ENCODE measurements around the gene NTRK1. TPM values are rescaled to one million over a fixed set of nuclear protein-coding genes. Genes with fewer than 3 reads are reported as not detected.
A peak's percentile ranks its signal among the peaks of the same experiment; 100 is the strongest.

Gene NTRK1
- total RNA-seq, 2 donors from 2014 or later = 0.56 to 1.1 TPM

GRCh38 chr1:156928043-156928602 lies 67.5 kb downstream of the NTRK1 start:
- intact Hi-C loops (cut with DNase I) = loop anchor here (5.0 to 10.0 kb wide), 2 partner anchors 36 to 133 kb away; partner anchors contain the start of gene PEAR1
- Histone ChIP-seq H3K4me3 (no peak overlapping the region), H3K27ac (no peak overlapping the region), H3K36me3 (no peaks in the 10 kb centered on the region), H3K9ac (ENCODE audit: low read depth in 2 of 2, low read length in 2 of 2) (no peak overlapping the region), H3K27me3 (peaks cover 42% of the 10 kb centered on the region), H3K9me3 (no peaks in the 10 kb centered on the region), H3K4me1 (no peaks in the 10 kb centered on the region)
- TF ChIP-seq CTCF (IDR thresholded peaks at IDR 0.05) = peak; percentile 24
- no peak for DNase-seq

- peaks cover 26% of the 10 kb centered on the region for H3K27me3 ChIP-seq
- DNase-seq = no peak
- H3K9ac ChIP-seq (ENCODE audit: low read depth in 2 of 2, low read length in 2 of 2) = no peak overlapping the region
- H3K36me3 ChIP-seq = no peaks in the 10 kb centered on the region
- TF ChIP-seq CTCF (IDR thresholded peaks at IDR 0.05) = no peak
- H3K27ac ChIP-seq = no peak overlapping the region
- no peak overlapping the region for H3K4me3 ChIP-seq
- H3K4me1 ChIP-seq = no peaks in the 10 kb centered on the region
- intact Hi-C loops (cut with DNase I) = loop anchor here (5.0 to 10.0 kb wide), 2 partner anchors 37 to 135 kb away; partner anchors contain the start of gene PEAR1
- no peaks in the 10 kb centered on the region for H3K9me3 ChIP-seq
Measured at GRCh38 chr1:156929596-156930238, 69.1 kb downstream of the NTRK1 start.

GRCh38 chr1:156930483-156930882 lies 69.8 kb downstream of the NTRK1 start:
- no peak for TF ChIP-seq CTCF (IDR thresholded peaks at IDR 0.05)
- H3K9ac ChIP-seq (ENCODE audit: low read depth in 2 of 2, low read length in 2 of 2) = no peak overlapping the region
- no peak overlapping the region for H3K27ac ChIP-seq
- no peaks in the 10 kb centered on the region for H3K36me3 ChIP-seq
- no peak overlapping the region for H3K4me3 ChIP-seq
- intact Hi-C loops (cut with DNase I) = no loop called here
- peaks cover 18% of the 10 kb centered on the region for H3K27me3 ChIP-seq
- H3K9me3 ChIP-seq = no peaks in the 10 kb centered on the region
- DNase-seq = no peak
- H3K4me1 ChIP-seq = no peaks in the 10 kb centered on the region

Other genes starting within 250 kb of the NTRK1 start
- under 1 TPM in 1 of 2 donors, not detected in 1; 0.96 TPM for gene HAPLN2, start 241.4 kb upstream of the NTRK1 start, total RNA-seq
- gene BCAN, start 218.7 kb upstream of the NTRK1 start, total RNA-seq = under 1 TPM in 1 of 2 donors, not detected in 1; 0.37 TPM
- gene NES, start 183.5 kb upstream of the NTRK1 start, total RNA-seq = 1 to 10 TPM; 5.3 to 8.1 TPM
- 1 to 10 TPM; 1.2 to 1.4 TPM for gene CRABP2, start 155.3 kb upstream of the NTRK1 start, total RNA-seq
- gene METTL25B, start 132.4 kb upstream of the NTRK1 start, total RNA-seq = 10 to 100 TPM; 31.3 to 51.9 TPM
- 10 to 100 TPM; 23.4 to 30.0 TPM for gene ISG20L2, start 132.1 kb upstream of the NTRK1 start, total RNA-seq
- gene MRPL24, start 119.8 kb upstream of the NTRK1 start, total RNA-seq = 10 to 100 TPM; 39.1 to 86.7 TPM
- 100 to 1,000 TPM; 215 to 438 TPM for gene HDGF, start 109.2 kb upstream of the NTRK1 start, total RNA-seq
- 10 to 100 TPM; 57.1 to 58.7 TPM for gene PRCC, start 93.3 kb upstream of the NTRK1 start, total RNA-seq
- 1 to 10 TPM; 1.9 to 3.1 TPM for gene SH2D2A, start 44.0 kb upstream of the NTRK1 start, total RNA-seq
- gene INSRR, start 1.7 kb upstream of the NTRK1 start, total RNA-seq = not detected
- 1 to 10 TPM; 2.5 to 3.5 TPM for gene PEAR1, start 32.9 kb downstream of the NTRK1 start, total RNA-seq
- gene LRRC71, start 59.8 kb downstream of the NTRK1 start, total RNA-seq = not detected
- 10 to 100 TPM; 35.2 to 43.3 TPM for gene ARHGEF11, start 184.9 kb downstream of the NTRK1 start, total RNA-seq
- gene ETV3L, start 238.9 kb downstream of the NTRK1 start, total RNA-seq = not detected

Data from colonic mucosa (tissue), 4 donors.